ENCODE measurements around the gene RFLNA. TPM values are rescaled to one million over a fixed set of nuclear protein-coding genes. Genes with fewer than 3 reads are reported as not detected.

The RFLNA gene
- total RNA-seq, 1 experiment from 2014 or later: 10.6 TPM

DNA sequence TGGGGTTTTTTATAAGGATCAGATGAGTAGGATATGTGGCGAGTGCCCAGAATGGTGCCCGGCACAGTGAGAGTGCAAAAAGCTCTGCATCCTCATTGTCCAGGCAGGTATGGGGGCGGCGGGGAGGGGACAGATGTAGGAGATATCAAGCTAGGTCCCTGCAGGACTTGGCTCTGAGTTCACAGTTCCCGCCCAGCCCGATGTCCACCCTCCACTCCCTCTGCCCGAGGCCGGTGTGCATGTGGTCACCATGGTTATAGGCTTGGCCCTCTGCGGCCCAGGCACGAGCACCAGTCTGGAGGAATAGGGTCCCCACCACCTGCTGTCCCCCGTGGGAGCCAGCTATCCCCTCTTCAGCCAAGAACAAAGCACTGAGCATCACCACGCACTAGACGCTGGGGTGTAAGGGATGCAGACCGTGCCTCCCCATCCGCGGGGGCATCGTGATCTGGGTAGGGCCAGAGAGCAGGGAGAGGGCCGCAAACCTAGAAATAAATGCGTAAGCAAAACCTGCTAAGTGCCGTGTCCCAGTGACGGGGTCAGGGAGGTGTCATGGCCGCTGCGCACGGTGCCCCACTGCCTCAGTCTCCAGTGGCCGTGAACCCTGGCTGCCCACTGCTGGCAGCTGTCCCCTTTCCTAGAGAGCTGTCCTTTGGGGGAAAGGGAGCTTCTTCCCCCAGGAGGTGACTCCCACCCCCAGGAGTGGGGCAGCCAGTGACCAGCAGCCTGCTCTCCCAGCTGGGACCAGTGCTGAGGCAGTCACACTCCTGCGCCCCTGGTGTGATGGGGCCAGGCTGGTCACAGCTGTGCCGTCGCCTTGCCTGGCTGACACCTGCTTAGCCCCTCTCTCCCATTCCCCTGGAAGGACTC, 12.0 kb downstream of the RFLNA start:
- Histone ChIP-seq H3K79me1 (ENCODE audit: insufficient read depth, low read depth, low read length, poor library complexity, severe bottlenecking) (no peaks in the 10 kb centered on the region), H3K9me3 (ENCODE audit: control insufficient read depth, low read depth, low read length) (no peaks in the 10 kb centered on the region), H2BK120ac (ENCODE audit: low read depth, low read length, poor library complexity, severe bottlenecking) (no peak overlapping the region), H3K4me1 (ENCODE audit: insufficient read depth, low read length) (no peaks in the 10 kb centered on the region; the same call in 1 of the 2 replicates), H4K91ac (ENCODE audit: insufficient read length, low read depth, low read length) (no peak overlapping the region), H2BK20ac (ENCODE audit: low read depth, low read length, poor library complexity, severe bottlenecking) (no peak overlapping the region), H2AK5ac (ENCODE audit: insufficient read length, low read length) (no peak overlapping the region), H3K23ac (ENCODE audit: insufficient read length, low read depth, low read length) (no peak overlapping the region), H2BK15ac (ENCODE audit: low read depth, low read length) (no peak overlapping the region), H4K5ac (ENCODE audit: insufficient read length, low read depth, low read length) (no peak overlapping the region), H2BK12ac (ENCODE audit: insufficient read length, low read depth, low read length) (no peak overlapping the region), H3T11ph (ENCODE audit: low read length) (no peak overlapping the region), H3K27ac (ENCODE audit: insufficient read length, low read depth, low read length) (no peak overlapping the region), H2AFZ (ENCODE audit: low read length) (no peak overlapping the region), H3K79me2 (ENCODE audit: insufficient read depth, low read length) (no peaks in the 10 kb centered on the region), H3K18ac (ENCODE audit: insufficient read length, low read depth, low read length) (no peak overlapping the region), H3K27me3 (ENCODE audit: insufficient read depth, low read length) (no peaks in the 10 kb centered on the region), H3K4ac (ENCODE audit: low read depth, low read length) (no peak overlapping the region), H3K56ac (ENCODE audit: insufficient read length, low read depth, low read length) (no peak overlapping the region), H3K4me2 (ENCODE audit: insufficient read depth, insufficient read length, low read length) (no peak overlapping the region), H3K23me2 (ENCODE audit: insufficient read length, low read depth, low read length, poor library complexity, severe bottlenecking) (peaks cover 2% of the 10 kb centered on the region), H3K9ac (ENCODE audit: extremely low read depth, insufficient read length, low read length) (no peak overlapping the region), H4K8ac (replicated peaks; ENCODE audit: insufficient read length, low read depth, low read length) (no peak overlapping the region), H3K14ac (ENCODE audit: insufficient read depth, low read length) (no peak overlapping the region; the same call in 1 of the 2 replicates), H2BK5ac (ENCODE audit: insufficient read length, low read length) (no peak overlapping the region), H4K20me1 (ENCODE audit: control insufficient read depth, insufficient read depth, insufficient read length) (no peaks in the 10 kb centered on the region)
- Mint-ChIP-seq H3K9me3 (no peaks in the 10 kb centered on the region), H3K36me3 (ENCODE audit: insufficient read depth in 1 of 3, low read depth in 3 of 3) (no peaks in the 10 kb centered on the region; a peak in 3 of 7 replicates), H3K4me1 (no peaks in the 10 kb centered on the region), H3K27ac (peak overlapping the region in 1 of 3 experiments; percentile 44; a peak in 1 of 7 replicates), H3K27me3 (ENCODE audit: low read depth) (no peaks in the 10 kb centered on the region; the same call in 1 of the 2 replicates), H3K4me3 (no peak overlapping the region)
- WGBS (ENCODE audit: extremely low coverage, insufficient read length, low lambda C conversion rate): no CpG with 5 or more reads among the region's 28 CpGs
- no peak for DNase-seq
- TF ChIP-seq, protein P1, sequence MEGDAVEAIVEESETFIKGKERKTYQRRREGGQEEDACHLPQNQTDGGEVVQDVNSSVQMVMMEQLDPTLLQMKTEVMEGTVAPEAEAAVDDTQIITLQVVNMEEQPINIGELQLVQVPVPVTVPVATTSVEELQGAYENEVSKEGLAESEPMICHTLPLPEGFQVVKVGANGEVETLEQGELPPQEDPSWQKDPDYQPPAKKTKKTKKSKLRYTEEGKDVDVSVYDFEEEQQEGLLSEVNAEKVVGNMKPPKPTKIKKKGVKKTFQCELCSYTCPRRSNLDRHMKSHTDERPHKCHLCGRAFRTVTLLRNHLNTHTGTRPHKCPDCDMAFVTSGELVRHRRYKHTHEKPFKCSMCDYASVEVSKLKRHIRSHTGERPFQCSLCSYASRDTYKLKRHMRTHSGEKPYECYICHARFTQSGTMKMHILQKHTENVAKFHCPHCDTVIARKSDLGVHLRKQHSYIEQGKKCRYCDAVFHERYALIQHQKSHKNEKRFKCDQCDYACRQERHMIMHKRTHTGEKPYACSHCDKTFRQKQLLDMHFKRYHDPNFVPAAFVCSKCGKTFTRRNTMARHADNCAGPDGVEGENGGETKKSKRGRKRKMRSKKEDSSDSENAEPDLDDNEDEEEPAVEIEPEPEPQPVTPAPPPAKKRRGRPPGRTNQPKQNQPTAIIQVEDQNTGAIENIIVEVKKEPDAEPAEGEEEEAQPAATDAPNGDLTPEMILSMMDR (conservative IDR thresholded peaks at IDR 0.05): no peak
